Skin of body (tissue), 2 donors: Measurements from ENCODE around the gene CADM2. TPM values are rescaled to one million over a fixed set of nuclear protein-coding genes. Genes with fewer than 3 reads are reported as not detected.

Source experiments
- DNase-seq: peaks from one replicate; lab custom pipeline; 2025; lab: John Stamatoyannopoulos, UW
- total RNA-seq: library from RNA; depleted of rRNA; stranded (reverse); fragments of >200 nt; gene quantifications from one replicate; pipeline ENCODE4 v1.2.3, GENCODE V29; 2014

CADM2 gene
- total RNA-seq, 1 donor from 2014 or later = 2.5 TPM

DNA sequence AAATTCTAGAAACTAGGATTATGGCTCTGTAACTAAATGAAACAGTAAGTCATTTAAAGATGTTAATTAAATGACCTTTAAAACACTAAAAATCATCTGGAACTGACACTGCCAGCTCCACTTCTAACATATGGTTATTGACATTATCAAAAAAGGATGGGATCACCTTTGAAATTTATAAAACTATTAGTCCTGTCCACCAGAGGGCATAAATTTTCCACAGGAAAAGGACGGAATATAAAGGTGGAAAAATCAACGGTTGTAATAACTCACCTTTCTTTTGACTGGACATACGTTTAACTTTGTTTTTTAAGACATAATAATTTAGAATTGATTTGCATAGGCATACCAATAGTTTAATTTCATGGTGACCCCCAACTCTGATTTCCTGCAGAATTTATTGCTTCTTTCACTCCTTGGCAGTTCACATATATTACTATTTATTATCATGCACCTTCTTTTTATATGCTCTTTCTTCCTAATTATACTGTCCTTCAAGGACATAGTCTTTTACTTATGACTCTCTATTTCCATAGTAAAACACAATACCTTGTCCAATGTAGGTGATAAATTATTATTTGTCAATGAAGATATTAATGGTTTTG, 345.7 kb downstream of the CADM2 start:
- no peak for DNase-seq

- no peak for DNase-seq
Measured at GRCh38 chr3:85312331-85312730, 353.5 kb downstream of the CADM2 start.

DNA sequence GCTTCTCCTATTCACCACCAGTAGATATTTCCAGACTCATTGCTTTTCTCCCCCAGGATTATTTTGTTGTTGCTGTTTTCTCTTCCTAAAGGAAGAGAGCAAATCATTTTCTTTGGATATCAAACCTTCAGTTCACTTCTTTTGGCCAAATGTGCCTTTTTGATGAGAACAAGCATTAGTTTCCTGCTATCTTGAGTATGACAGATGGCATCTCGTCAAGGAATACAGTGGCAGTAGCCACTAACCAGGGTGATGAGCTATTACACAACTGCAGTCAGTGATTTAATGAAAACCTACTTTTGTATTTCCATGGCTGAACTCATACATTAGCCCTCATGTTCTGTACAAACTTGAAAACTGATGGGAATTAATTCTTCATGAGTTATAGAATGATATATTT, 354.6 kb downstream of the CADM2 start:
- DNase-seq = no peak

DNA sequence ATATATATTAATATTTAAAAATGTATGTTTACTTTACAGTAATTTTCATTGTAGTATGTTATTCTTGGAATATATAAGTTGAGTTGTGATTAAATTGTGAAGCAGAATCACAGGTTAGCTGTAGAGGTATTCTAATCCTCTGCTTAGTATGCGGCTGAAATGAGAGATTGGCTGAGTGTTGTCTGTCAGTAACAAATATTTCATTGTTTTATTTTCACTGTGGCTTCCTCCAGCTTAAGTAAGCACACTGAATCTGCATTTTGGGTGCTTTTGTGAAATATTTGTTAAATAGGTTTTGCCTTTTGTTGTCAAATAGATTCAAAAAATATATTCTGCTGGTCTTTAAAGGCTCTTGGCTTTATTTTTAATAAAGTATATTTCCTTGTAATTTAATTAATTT, 357.5 kb downstream of the CADM2 start:
- DNase-seq = no peak

DNA sequence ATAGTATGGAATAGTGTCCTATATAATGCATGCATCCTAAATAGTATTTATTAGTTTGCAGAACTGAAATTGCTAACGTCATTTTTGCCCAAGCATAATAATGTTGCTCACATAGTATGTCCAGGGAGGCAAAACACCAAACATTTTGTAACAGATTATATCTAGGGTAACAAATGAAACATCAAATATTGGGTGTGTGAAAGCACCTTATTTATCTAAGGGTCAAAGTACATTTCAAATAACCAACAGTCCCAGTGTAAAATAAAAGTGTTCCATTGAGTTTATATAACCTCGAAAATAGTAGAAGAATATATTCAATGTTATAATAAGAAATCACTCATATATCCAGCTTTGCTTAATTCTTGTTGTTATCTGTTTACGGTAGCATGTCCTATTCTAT, 363.1 kb downstream of the CADM2 start:
- DNase-seq = no peak

GRCh38 chr3:85330071-85330470, 371.3 kb downstream of the CADM2 start:
- DNase-seq = no peak

GRCh38 chr3:85337895-85338294, 379.1 kb downstream of the CADM2 start:
- DNase-seq = no peak

GRCh38 chr3:85342915-85343314, 384.1 kb downstream of the CADM2 start:
- DNase-seq = no peak

DNA sequence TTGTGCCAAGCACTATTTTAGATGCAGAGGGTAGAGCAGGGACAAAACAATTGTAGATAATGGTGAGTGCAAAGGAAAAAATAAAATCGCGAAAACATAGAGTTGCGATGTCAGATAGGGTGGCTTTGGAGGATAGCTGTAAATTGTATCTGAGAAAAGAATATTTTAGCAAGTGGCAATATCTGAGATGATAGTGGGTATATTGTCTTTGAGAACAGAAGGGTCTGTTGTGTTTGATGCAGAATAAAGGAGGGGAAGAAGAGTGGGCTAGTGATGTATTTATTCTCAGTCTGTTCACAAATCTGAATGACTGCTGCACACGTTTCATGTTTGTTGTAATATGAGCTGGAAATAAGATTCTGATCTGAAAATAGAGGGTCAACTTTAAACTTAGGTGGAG, 396.8 kb downstream of the CADM2 start:
- DNase-seq = no peak

- peak; percentile 31 for DNase-seq
Measured at GRCh38 chr3:85360742-85361387, 402.1 kb downstream of the CADM2 start.

DNA sequence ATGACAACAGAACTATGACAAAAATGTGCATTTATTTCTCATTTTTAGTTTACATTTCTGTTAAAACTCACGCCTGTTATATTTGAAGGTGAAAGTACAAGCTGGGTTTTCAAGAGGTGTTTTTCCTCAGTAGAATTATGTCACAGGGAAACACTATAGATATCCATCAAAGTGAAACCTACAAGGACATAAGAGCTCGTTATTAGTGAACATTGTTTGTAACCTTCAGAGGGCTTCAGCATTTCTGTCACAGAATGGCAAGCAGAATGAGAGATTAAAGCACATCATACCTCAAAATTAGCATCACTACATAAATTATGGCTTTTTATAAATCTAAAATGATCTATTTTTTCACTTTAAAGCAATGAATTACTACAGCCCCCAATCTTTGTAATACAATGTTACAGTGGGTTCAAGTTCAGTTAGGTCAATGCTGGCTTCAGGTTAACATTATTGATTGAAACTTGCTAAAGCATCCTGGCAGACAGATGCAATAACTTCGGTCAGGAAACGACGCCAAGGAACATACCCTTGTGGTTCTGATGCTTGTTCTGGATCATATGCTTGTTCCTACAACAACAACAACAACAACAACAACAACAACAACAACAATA, 405.6 kb downstream of the CADM2 start:
- DNase-seq = no peak

- no peak for DNase-seq
Measured at GRCh38 chr3:85370341-85370740, 411.6 kb downstream of the CADM2 start.

DNA sequence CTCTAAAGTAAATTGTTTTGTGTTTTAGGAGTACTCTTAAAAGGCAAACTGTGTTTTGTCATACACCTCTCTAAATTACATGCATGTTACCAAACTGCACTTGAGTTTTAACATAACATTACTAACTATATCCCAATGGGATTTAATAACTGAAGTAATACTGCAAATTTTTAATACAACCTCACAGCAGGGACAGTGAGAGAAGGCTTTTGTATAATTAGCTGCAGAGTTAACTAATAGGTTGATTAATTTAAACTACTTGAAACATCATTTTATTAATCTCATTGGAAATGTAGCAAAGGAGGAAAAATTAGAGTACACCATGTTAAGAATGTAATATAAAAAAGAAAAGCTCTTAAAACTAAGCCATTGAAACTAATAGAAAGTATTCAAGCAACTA, 417.3 kb downstream of the CADM2 start:
- DNase-seq = no peak

DNA sequence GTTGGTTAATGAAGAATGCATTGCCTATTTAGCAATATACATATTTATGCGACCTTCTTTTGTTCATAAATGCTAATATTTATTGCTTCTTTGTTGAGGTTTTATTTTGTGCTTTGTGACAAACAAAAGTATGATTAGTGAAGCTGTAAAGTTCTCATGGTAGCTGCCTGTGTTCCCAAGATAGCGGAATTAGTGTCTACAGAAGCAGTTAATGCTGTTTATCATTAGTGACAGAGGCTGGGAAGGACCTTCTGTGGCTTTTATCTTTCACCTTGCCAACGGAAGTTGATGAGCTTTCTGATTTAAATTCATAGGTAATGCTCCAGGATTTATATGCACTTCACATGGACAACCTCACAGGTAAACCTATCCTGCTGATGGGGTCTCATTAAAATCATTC, 418.3 kb downstream of the CADM2 start:
- no peak for DNase-seq

- no peak for DNase-seq
Measured at GRCh38 chr3:85384372-85384771, 425.6 kb downstream of the CADM2 start.

GRCh38 chr3:85387913-85388505, 429.2 kb downstream of the CADM2 start:
- DNase-seq = no peak

DNA sequence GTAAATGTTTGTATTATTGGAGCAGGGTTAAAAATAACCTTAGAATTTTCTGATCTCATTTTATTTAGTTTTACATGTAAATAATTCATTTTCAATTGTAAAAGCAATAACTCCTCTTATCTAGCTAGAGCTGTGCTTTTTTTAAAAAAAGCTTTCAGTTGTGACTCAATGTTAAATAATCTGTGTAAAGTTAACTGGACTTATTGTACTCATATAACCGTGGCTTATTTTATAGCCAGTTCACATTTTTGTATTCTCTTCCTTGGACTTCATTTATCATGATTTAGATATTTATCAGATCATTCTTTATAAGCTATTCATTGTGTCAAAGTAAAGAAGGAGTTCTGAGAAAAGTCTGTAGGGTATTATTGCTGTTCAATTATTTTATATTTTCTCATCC, 435.6 kb downstream of the CADM2 start:
- DNase-seq = no peak

DNA sequence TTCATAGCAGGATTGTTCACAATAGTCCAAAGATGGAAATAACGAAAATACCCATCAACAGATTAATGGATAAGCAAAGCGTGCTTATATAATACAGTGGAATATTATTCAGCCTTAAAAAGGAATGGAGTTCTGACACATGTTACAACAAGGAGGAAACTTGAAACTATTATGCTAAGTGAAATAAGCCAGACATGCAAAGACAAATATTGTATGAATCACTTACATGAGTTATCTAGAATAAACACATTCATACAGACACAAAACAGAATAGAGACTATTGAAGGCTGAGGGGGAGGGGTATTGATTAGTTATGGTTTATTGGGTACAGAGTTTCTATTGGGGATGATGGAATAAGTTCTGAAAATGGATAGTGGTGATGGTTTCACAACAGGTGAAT, 438.6 kb downstream of the CADM2 start:
- DNase-seq = no peak

DNA sequence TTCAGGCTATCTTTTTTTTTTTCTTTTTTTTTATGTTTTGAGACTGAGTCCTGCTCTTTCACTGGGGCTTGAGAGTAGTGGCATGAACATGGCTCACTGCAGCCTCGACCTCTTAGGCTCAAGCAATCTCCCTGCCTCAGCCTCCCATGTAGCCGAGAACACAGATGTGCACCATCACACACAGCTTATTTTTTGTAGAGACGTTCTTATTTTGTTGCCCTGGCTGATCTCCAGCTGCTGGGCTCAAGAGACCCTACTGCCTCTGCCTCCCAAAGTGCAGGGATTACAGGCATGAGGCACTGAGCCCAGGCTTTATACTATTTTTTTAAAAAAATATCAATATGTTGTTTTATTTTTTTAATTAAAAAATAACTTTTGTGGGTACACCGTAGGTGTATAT, 467.3 kb downstream of the CADM2 start:
- no peak for DNase-seq

DNA sequence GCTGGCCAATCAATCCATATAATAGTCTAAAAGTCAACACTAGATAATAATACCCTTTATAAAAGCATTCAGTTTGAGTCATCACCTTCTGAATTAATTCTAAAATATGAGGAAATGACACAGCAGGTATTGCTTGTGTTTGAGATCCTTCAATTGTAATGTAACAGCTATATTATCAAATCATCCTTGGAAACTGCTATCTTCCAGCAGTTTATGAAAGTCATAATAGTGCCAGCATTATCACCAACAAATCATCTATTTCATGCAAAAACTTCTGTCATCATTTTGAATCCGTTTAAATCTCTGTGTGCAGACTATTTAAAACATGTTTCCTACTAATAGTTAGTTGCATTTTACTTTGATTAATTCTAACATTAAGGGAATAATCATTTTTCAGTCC, 468.7 kb downstream of the CADM2 start:
- no peak for DNase-seq

- DNase-seq = no peak
Measured at GRCh38 chr3:85432081-85432480, 473.3 kb downstream of the CADM2 start.

GRCh38 chr3:85433319-85433718, 474.5 kb downstream of the CADM2 start:
- no peak for DNase-seq
